Osteocyte (in vitro differentiated cells): ENCODE results near the gene UBE2D4. TPM values are rescaled to one million over a fixed set of nuclear protein-coding genes. Genes with fewer than 3 reads are reported as not detected.
"Not testable (repeated sequence)": the region's sequence is repeated elsewhere in the genome, so short reads cannot be mapped to it uniquely, and the experiment has no call there.

Experiments used
- DNase-seq: peaks from one replicate; pipeline ENCODE4 v3.0.0; 2021; ENCODE audit warnings: mixed read lengths; ENCODE audit not compliant: unreplicated experiment; ENCODE audit errors: extremely low spot score
- H3K27ac Mint-ChIP-seq: one replicate; pipeline ENCODE4 v1.8.0; 2021; ENCODE audit warnings: mild to moderate bottlenecking, mixed read lengths; ENCODE audit not compliant: unreplicated experiment
- H3K27me3 Mint-ChIP-seq: one replicate; pipeline ENCODE4 v1.8.0; 2021; ENCODE audit warnings: mixed read lengths; ENCODE audit not compliant: unreplicated experiment
- H3K36me3 Mint-ChIP-seq: one replicate; pipeline ENCODE4 v1.8.0; 2021; ENCODE audit warnings: mixed read lengths; ENCODE audit not compliant: unreplicated experiment
- H3K4me1 Mint-ChIP-seq: one replicate; pipeline ENCODE4 v1.8.0; 2021; ENCODE audit warnings: mixed read lengths; ENCODE audit not compliant: unreplicated experiment
- H3K4me3 Mint-ChIP-seq: one replicate; pipeline ENCODE4 v1.8.0; 2021; ENCODE audit warnings: mild to moderate bottlenecking, moderate library complexity, mixed read lengths; ENCODE audit not compliant: unreplicated experiment
- H3K9me3 Mint-ChIP-seq: one replicate; pipeline ENCODE4 v1.8.0; 2021; ENCODE audit warnings: mixed read lengths; ENCODE audit not compliant: unreplicated experiment
- total RNA-seq: library from RNA; stranded (reverse); gene quantifications from 2 replicates; pipeline ENCODE4 v1.2.1, GENCODE V29; 2021

Gene UBE2D4
- total RNA-seq, 1 donor from 2014 or later: 18.5 TPM

DNA sequence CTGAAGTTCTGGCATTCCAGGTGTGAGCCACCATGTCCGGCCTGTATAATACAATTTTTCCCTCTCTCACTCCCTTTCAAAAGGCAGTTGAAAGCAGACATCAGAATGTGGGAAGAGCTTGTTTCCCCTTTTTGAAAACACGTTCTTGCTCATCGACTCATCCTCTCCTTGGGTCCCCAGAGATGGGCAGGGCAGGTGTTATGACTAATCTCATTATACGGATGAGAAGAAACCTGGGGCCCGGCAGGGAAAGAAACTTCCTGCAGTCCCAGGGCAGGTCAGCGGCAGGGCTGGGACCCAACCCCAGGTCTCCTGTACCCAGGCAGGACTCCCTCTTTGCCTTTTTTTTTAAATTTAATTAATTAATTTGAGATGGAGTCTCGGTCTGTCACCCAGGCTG, 66.7 kb downstream of the UBE2D4 start:
- not testable (repeated sequence) for H3K27ac Mint-ChIP-seq, H3K27me3 Mint-ChIP-seq, H3K36me3 Mint-ChIP-seq, H3K4me3 Mint-ChIP-seq, H3K4me1 Mint-ChIP-seq, DNase-seq, H3K9me3 Mint-ChIP-seq

- H3K4me1 Mint-ChIP-seq, H3K27me3 Mint-ChIP-seq, DNase-seq, H3K27ac Mint-ChIP-seq, H3K9me3 Mint-ChIP-seq, H3K4me3 Mint-ChIP-seq, H3K36me3 Mint-ChIP-seq: not testable (repeated sequence)
Observed at GRCh38 chr7:43994681-43995080, 68.4 kb downstream of the UBE2D4 start.

- not testable (repeated sequence) for H3K4me3 Mint-ChIP-seq, H3K27me3 Mint-ChIP-seq, H3K36me3 Mint-ChIP-seq, H3K9me3 Mint-ChIP-seq, DNase-seq, H3K27ac Mint-ChIP-seq, H3K4me1 Mint-ChIP-seq
Observed at GRCh38 chr7:43997532-43997931, 71.3 kb downstream of the UBE2D4 start, which contains the start of gene SPDYE1. SPDYE1 (plus strand) TSS chr7:43997897; CDS start chr7:43999950, 2,053 bp downstream.

Other genes with a start within 250 kb of the UBE2D4 start
- gene COA1, start 196.9 kb upstream of the UBE2D4 start, total RNA-seq: 45.9 and 47.8 TPM in 2 replicates
- gene BLVRA, start 167.8 kb upstream of the UBE2D4 start, total RNA-seq: 19.0 and 21.2 TPM in 2 replicates
- 90.5 and 90.7 TPM in 2 replicates for gene MRPS24, start 56.9 kb upstream of the UBE2D4 start, total RNA-seq
- gene URGCP, start 19.8 kb upstream of the UBE2D4 start, total RNA-seq: 28.5 and 29.4 TPM in 2 replicates
- gene SPDYE1, start 71.5 kb downstream of the UBE2D4 start, total RNA-seq: not detected in 2 replicates
- 94.5 and 106 TPM in 2 replicates for gene DBNL, start 118.3 kb downstream of the UBE2D4 start, total RNA-seq
- 0.97 TPM in 1 of 2 replicates, not detected in the other for gene PGAM2, start 139.1 kb downstream of the UBE2D4 start, total RNA-seq
- gene POLM, start 156.1 kb downstream of the UBE2D4 start, total RNA-seq: 29.3 and 31.9 TPM in 2 replicates
- 781 and 794 TPM in 2 replicates for gene AEBP1, start 177.9 kb downstream of the UBE2D4 start, total RNA-seq
- gene POLD2, start 197.1 kb downstream of the UBE2D4 start, total RNA-seq: 59.2 and 63.0 TPM in 2 replicates
- not detected in 2 replicates for gene MYL7, start 214.9 kb downstream of the UBE2D4 start, total RNA-seq